Common myeloid progenitor, CD34-positive (primary cell): ENCODE measurements around the gene ALKBH2. TPM values are rescaled to one million over a fixed set of nuclear protein-coding genes. Genes with fewer than 3 reads are reported as not detected.

Experiments used
- CTCF ChIA-PET: fragments of 350-600 bp; sonication (Branson Sonifier 250); formaldehyde crosslinking; loops from one replicate; lab custom pipeline; 2021; ENCODE audit warnings: antibody characterized with exemption; lab: Charles Lee
- POLR2A ChIA-PET: fragments of 350-600 bp; sonication (Branson Sonifier 250); formaldehyde crosslinking; loops from one replicate; lab custom pipeline; 2021; ENCODE audit warnings: antibody characterized with exemption; lab: Charles Lee
- DNase-seq, 3 donors: peaks; one replicate each; pipeline versions ENCODE4 v3.0.0 to v3.0.0-alpha.2; 2013
- H3K27ac ChIP-seq, 2 experiments: 1 replicate in 1 of 2; 2 replicates in 1 of 2; pipeline ENCODE4 v1.7.0; 2013; ENCODE audit warnings: inconsistent platforms in 2 of 2, low read length in 2 of 2, mild to moderate bottlenecking in 2 of 2, low read depth in 1 of 2, moderate library complexity in 1 of 2; ENCODE audit not compliant: severe bottlenecking in 2 of 2, insufficient read depth in 1 of 2, poor library complexity in 1 of 2
- H3K27me3 ChIP-seq, 5 experiments: replicated peaks in 2 of 5; 1 replicate in 3 of 5; 2 replicates in 2 of 5; pipeline versions ENCODE4 v1.6.1 to v1.7.0; 2013; ENCODE audit warnings: low read length in 4 of 5, mild to moderate bottlenecking in 2 of 5, moderate library complexity in 2 of 5, inconsistent platforms in 1 of 5; ENCODE audit not compliant: insufficient read depth in 5 of 5, control insufficient read depth in 4 of 5
- H3K36me3 ChIP-seq, 4 experiments: 1 replicate in 2 of 4; 2 replicates in 2 of 4; pipeline versions ENCODE4 v1.6.1 to v1.7.0; 2013; ENCODE audit warnings: low read length in 3 of 4, control low read depth in 1 of 4, mild to moderate bottlenecking in 1 of 4; ENCODE audit not compliant: control insufficient read depth in 4 of 4, insufficient read depth in 4 of 4
- H3K4me1 ChIP-seq, 4 experiments: 1 replicate in 3 of 4; 2 replicates in 1 of 4; pipeline versions ENCODE4 v1.6.1 to v1.7.1; 2013; ENCODE audit warnings: low read length in 3 of 4, mild to moderate bottlenecking in 3 of 4, control low read depth in 1 of 4, inconsistent platforms in 1 of 4, moderate library complexity in 1 of 4; ENCODE audit not compliant: control insufficient read depth in 4 of 4, insufficient read depth in 4 of 4; ENCODE audit errors: control extremely low read depth in 1 of 4
- H3K4me3 ChIP-seq, 7 experiments: 1 replicate in 4 of 7; 2 replicates in 3 of 7; pipeline versions ENCODE4 v1.5.1 to v1.7.0; 2013; ENCODE audit warnings: mild to moderate bottlenecking in 7 of 7, low read length in 6 of 7, moderate library complexity in 6 of 7, inconsistent platforms in 2 of 7, low read depth in 2 of 7, control low read depth in 1 of 7; ENCODE audit not compliant: insufficient read depth in 4 of 7, control insufficient read depth in 1 of 7; ENCODE audit errors: extremely low read depth in 1 of 7
- H3K9me3 ChIP-seq, 5 experiments: 1 replicate in 4 of 5; 2 replicates in 1 of 5; pipeline versions ENCODE4 v1.6.1 to v1.7.1; 2013; ENCODE audit warnings: low read length in 4 of 5, mild to moderate bottlenecking in 2 of 5, inconsistent platforms in 1 of 5, low read depth in 1 of 5, moderate library complexity in 1 of 5; ENCODE audit not compliant: control insufficient read depth in 4 of 5, insufficient read depth in 2 of 5; ENCODE audit errors: control extremely low read depth in 1 of 5
- WGBS: methylation state at CpG from one replicate; pipeline ENCODE4 v1.1.5; 2013; ENCODE audit not compliant: insufficient coverage; 5-methylcytosine and 5-hydroxymethylcytosine counted together
- polyA plus RNA-seq: library from polyadenylated mRNA; unstranded; fragments of 120-200 nt; gene quantifications from one replicate; pipeline ENCODE4 v1.2.1, GENCODE V29; 2013

ALKBH2 gene
- 22.0 TPM for polyA plus RNA-seq

DNA sequence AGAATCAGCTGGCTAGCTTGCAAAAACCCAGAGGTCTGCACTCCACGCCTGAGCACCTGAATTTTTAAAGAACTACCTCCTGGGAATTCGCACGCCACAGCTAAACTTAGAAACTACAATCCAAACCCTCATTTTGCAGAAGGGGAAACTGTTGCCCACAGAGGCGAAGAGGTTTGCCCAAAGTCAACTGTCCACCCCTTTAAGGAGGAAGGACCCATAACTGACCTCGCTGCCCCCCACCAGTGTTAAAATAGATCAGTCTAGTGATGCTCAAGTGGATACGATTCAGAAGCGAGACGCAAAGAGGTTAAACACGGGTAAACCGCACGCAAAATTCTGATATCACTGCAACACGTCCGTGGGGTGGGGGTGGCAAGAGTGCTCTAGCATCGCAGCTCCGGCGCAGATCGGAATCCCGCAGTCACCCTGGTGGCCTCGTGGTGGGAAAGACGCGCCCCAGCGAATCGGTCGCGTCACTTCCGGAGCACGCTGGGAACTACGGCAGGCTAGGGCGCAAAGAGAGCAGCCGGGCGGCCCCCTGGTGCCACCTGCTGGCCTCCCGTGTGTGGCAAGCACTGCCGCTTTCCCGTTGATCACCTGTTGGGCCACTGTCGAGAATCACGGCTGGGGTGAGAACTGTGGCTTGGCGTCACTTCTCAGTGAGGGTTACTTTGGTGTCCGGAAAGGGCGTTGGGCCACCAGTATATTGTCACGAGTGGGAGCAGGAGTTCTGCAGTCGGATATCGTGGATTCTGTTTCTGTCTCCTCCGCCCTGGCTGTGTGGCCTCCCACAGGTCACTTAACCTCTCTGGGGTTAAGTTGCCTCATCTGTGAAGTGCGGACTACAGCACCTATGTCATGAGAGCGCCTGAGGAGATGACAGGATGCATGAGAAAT is at the start of gene ALKBH2:
Gene ALKBH2, minus strand, starts transcription at position 451 of the 897 bp plus-strand sequence. CDS start 686 bp downstream, outside the sequence.
- Histone ChIP-seq H3K9me3 (no peaks in the 10 kb centered on the region), H3K4me1 (peaks cover 8 to 29% (median 24%) of the 10 kb centered on the region in 4 experiments), H3K27me3 (no peaks in the 10 kb centered on the region), H3K4me3 (peak within 1 kb of the TSS; percentile 24 to 82 (median 68)), H3K36me3 (peaks cover 2 to 26% (median 20%) of the 10 kb centered on the region in 4 experiments), H3K27ac (peak within 1 kb of the TSS in 1 of 2 experiments; percentile 74)
- CTCF ChIA-PET: interaction anchor here (0.6 to 2.2 kb wide), 13 partner anchors 13 to 427 kb away, joined by 3 to 9 read pairs (median 3); partner anchors contain the start of gene USP30
- DNase-seq: peak; percentile 95 to 97 (median 97)
- POLR2A ChIA-PET: no interaction called here
- 4% methylated on average over 38 of the region's 45 CpGs for WGBS

DNA sequence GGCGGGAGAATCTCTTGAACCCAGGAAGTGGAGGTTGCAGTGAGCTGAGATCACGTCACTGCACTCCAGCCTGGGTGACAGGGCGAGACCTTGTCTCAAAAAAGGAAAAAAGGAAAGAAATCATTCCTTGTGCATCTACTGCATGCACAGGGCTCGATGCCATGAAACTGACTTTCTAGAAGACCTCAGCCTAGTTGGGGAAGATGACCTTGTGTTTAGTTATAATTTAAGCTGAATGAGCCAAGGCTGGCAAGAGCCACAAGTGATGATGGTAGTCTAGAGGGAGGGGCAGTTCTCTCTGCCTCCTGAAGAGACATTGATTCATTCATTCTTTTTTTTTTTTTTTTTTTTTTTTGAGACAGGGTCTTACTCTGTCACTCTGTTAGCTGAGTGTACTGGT is 47.3 kb upstream of the ALKBH2 start:
- POLR2A ChIA-PET: no interaction called here
- WGBS: 100% methylated on average over 4 of the region's 4 CpGs
- CTCF ChIA-PET: no interaction called here
- H3K27ac ChIP-seq: no peak overlapping the region
- H3K36me3 ChIP-seq: no peaks in the 10 kb centered on the region
- H3K4me1 ChIP-seq: no peaks in the 10 kb centered on the region
- no peak overlapping the region for H3K4me3 ChIP-seq
- H3K9me3 ChIP-seq: peaks cover 0 to 4% (median 0%) of the 10 kb centered on the region in 5 experiments
- DNase-seq: no peak
- H3K27me3 ChIP-seq: no peaks in the 10 kb centered on the region

DNA sequence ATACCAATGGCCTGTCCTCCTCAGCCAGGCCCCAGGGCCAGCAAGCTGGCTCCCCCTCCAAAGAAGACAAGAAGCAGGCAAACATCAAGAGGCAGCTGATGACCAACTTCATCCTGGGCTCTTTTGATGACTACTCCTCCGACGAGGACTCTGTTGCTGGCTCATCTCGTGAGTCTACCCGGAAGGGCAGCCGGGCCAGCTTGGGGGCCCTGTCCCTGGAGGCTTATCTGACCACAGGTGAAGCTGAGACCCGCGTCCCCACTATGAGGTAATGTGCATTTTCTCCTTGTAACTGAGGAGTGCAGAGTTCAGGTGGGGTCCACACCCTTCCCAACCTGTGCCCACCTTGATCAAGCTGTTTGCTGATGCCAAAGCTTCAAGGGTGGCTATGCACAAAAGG is 46.5 kb upstream of the ALKBH2 start:
- no peaks in the 10 kb centered on the region for H3K27me3 ChIP-seq
- H3K27ac ChIP-seq: no peak overlapping the region
- CTCF ChIA-PET: interaction anchor here (0.6 kb wide), 1 partner anchor 17 kb away, joined by 3 read pairs; no protein-coding TSS in a partner anchor
- DNase-seq: no peak
- H3K4me1 ChIP-seq: no peaks in the 10 kb centered on the region
- WGBS: 98% methylated on average over 5 of the region's 7 CpGs
- H3K9me3 ChIP-seq: peaks cover 0 to 4% (median 2%) of the 10 kb centered on the region in 5 experiments
- no peaks in the 10 kb centered on the region for H3K36me3 ChIP-seq
- POLR2A ChIA-PET: no interaction called here
- no peak overlapping the region for H3K4me3 ChIP-seq

DNA sequence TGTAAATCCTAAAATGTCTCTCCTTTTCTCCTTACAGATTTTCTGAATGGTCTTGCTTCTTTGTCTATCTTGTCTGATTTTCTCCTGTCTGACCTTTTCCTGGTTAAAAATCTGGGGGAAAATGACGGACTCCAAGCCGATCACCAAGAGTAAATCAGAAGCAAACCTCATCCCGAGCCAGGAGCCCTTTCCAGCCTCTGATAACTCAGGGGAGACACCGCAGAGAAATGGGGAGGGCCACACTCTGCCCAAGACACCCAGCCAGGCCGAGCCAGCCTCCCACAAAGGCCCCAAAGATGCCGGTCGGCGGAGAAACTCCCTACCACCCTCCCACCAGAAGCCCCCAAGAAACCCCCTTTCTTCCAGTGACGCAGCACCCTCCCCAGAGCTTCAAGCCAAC is 46.1 kb upstream of the ALKBH2 start:
- WGBS: 92% methylated on average over 5 of the region's 9 CpGs
- CTCF ChIA-PET: interaction anchor here (0.6 kb wide), 1 partner anchor 17 kb away, joined by 3 read pairs; no protein-coding TSS in a partner anchor
- no peaks in the 10 kb centered on the region for H3K27me3 ChIP-seq
- POLR2A ChIA-PET: interaction anchor here (0.7 kb wide), 1 partner anchor 834 kb away, joined by 3 read pairs; no protein-coding TSS in a partner anchor
- DNase-seq: no peak
- no peak overlapping the region for H3K4me3 ChIP-seq
- peaks cover 0 to 4% (median 2%) of the 10 kb centered on the region in 5 experiments for H3K9me3 ChIP-seq
- H3K4me1 ChIP-seq: no peaks in the 10 kb centered on the region
- no peak overlapping the region for H3K27ac ChIP-seq
- H3K36me3 ChIP-seq: no peaks in the 10 kb centered on the region

DNA sequence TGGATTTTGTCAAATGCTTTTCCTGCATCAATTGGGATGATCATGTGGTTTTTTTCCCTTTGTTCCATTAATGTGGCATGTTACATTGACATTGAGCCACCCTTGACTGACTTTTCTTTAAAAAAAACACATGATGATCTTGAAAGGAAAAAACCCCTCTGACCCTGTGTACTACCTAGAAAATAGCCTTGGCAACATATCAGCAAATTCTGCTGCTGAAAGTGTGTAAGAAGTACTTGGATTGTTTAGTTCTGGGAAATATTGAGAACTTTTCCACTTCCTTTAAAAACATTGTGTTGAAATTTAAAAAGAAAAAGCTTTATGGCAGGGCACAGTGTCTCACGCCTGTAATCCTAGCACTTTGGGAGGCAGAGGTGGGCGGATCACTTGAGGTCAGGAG is 43.8 kb upstream of the ALKBH2 start:
- peaks cover 0 to 4% (median 2%) of the 10 kb centered on the region in 5 experiments for H3K9me3 ChIP-seq
- 90% methylated on average over 2 of the region's 2 CpGs for WGBS
- H3K27me3 ChIP-seq: no peaks in the 10 kb centered on the region
- no peaks in the 10 kb centered on the region for H3K36me3 ChIP-seq
- H3K4me1 ChIP-seq: no peaks in the 10 kb centered on the region
- no peak for DNase-seq
- H3K27ac ChIP-seq: no peak overlapping the region
- ChIA-PET CTCF (no interaction called here), POLR2A (no interaction called here)
- H3K4me3 ChIP-seq: no peak overlapping the region

DNA sequence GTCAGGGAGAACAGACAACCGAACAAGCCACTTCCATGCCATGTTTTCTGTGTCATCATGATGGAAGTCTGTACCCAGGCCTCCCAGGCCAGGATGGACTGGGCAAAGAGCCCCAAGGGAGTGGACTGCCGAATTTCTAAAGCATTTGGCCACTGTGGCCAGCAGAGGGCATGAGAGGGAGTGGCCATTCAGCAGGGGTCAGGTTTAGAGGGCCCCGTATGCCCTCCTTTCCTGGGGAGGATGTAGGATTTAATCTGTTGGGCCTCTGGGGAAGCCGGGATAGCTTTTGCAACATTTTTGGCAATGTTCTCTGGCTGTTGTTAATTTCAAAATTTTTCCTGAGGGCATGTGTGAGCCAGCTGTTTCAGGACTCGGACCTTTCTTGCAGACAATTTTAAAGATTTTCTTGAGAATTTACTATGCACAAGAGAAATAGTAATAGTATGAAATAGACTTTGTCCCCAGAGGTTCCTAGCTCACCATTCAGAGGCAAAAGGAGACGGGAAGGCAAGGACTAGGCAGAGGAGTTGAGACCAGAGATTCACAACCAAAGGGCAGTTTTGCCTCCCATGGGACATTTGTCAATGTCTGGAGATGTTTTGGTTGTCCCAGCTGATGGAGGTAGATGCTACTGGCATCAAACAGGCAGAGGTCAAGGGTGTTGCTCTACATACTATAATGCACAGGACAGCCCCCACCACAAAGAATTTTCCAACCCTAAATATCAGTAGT is 41.1 kb upstream of the ALKBH2 start:
- Histone ChIP-seq H3K4me3 (no peak overlapping the region), H3K9me3 (peaks cover 0 to 4% (median 2%) of the 10 kb centered on the region in 5 experiments), H3K36me3 (no peaks in the 10 kb centered on the region), H3K27me3 (no peaks in the 10 kb centered on the region), H3K27ac (no peak overlapping the region), H3K4me1 (no peaks in the 10 kb centered on the region)
- no peak for DNase-seq
- ChIA-PET CTCF (interaction anchor here (0.6 to 2.5 kb wide), 3 partner anchors 22 to 1314 kb away, joined by 3 to 9 read pairs (median 5); no protein-coding TSS in a partner anchor), POLR2A (no interaction called here)
- 73% methylated on average over 5 of the region's 6 CpGs for WGBS
